Neural cell (in vitro differentiated cells): ENCODE data around the gene RPS16. TPM values are rescaled to one million over a fixed set of nuclear protein-coding genes. Genes with fewer than 3 reads are reported as not detected.
A peak's percentile ranks its signal among the peaks of the same experiment; 100 is the strongest.

Experiments used
- H2AFZ ChIP-seq: fragments of 200-600, 300-800 bp; sonication (generic), shearing (Covaris generic); 2 replicates; pipeline ENCODE4 v1.6.0; 2014; ENCODE audit warnings: low read depth, mild to moderate bottlenecking, antibody characterized with exemption, low read length, moderate library complexity
- H3F3A ChIP-seq: fragments of 200-600 bp; shearing (Covaris generic); 2 replicates; pipeline ENCODE4 v1.6.1; 2016; ENCODE audit warnings: mild to moderate bottlenecking, moderate library complexity, mixed read lengths, antibody characterized with exemption, low read length; ENCODE audit not compliant: insufficient read depth, poor library complexity, severe bottlenecking
- H3K27ac ChIP-seq: fragments of 200-600, 300-800 bp; sonication (generic), shearing (Covaris generic); 2 replicates; pipeline ENCODE4 v1.5.1; 2014; ENCODE audit warnings: mild to moderate bottlenecking, low read length, moderate library complexity
- H3K27me3 ChIP-seq: fragments of 300-800, 200-600 bp; sonication (generic), shearing (Covaris generic); 2 replicates; pipeline ENCODE4 v1.6.0; 2014; ENCODE audit warnings: mild to moderate bottlenecking, low read depth, low read length, moderate library complexity; ENCODE audit not compliant: insufficient read depth
- H3K36me3 ChIP-seq: fragments of 300-800, 200-600 bp; sonication (generic), shearing (Covaris generic); 2 replicates; pipeline ENCODE4 v1.5.1; 2014; ENCODE audit warnings: mild to moderate bottlenecking, antibody characterized with exemption, low read length, moderate library complexity; ENCODE audit not compliant: insufficient read depth
- H3K4me2 ChIP-seq: fragments of 300-800, 200-600 bp; sonication (generic), shearing (Covaris generic); 2 replicates; pipeline ENCODE4 v1.6.0; 2014; ENCODE audit warnings: mild to moderate bottlenecking, low read length
- H3K4me3 ChIP-seq: fragments of 300-800, 200-600 bp; sonication (generic), shearing (Covaris generic); 2 replicates; pipeline ENCODE4 v1.5.1; 2014; ENCODE audit warnings: mild to moderate bottlenecking, low read length, moderate library complexity
- H3K79me2 ChIP-seq: fragments of 200-600 bp; shearing (Covaris generic); replicated peaks from 2 replicates; pipeline ENCODE4 v1.6.0; 2014; ENCODE audit warnings: mild to moderate bottlenecking, low read length, moderate library complexity; ENCODE audit not compliant: insufficient read depth
- H3K9ac ChIP-seq: fragments of 300-800, 200-600 bp; sonication (generic), shearing (Covaris generic); 2 replicates; pipeline ENCODE4 v1.6.1; 2016; ENCODE audit warnings: mild to moderate bottlenecking, low read length, mixed read lengths
- H3K9me2 ChIP-seq: fragments of 200-600 bp; shearing (Covaris generic); 2 replicates; pipeline ENCODE4 v1.6.1; 2016; ENCODE audit warnings: mild to moderate bottlenecking, low read length, mixed read lengths; ENCODE audit not compliant: insufficient read depth
- H3K9me3 ChIP-seq: fragments of 200-600, 300-800 bp; sonication (generic), shearing (Covaris generic); 2 replicates; pipeline ENCODE4 v1.6.1; 2016; ENCODE audit warnings: mild to moderate bottlenecking, mixed run types, low read length, moderate library complexity, mixed read lengths
- H4K20me1 ChIP-seq: fragments of 200-600 bp; shearing (Covaris generic); 2 replicates; pipeline ENCODE4 v1.6.1; 2016; ENCODE audit warnings: mild to moderate bottlenecking, mixed run types; ENCODE audit not compliant: insufficient read depth
- EP300 ChIP-seq: fragments of 450-650 bp; conservative IDR thresholded peaks from 2 replicates; pipeline ENCODE4 v1.6.1; 2014; ENCODE audit warnings: antibody characterized with exemption, mild to moderate bottlenecking, moderate library complexity; ENCODE audit not compliant: poor library complexity, severe bottlenecking
- EZH2 ChIP-seq: fragments of 200-600, 300-800 bp; shearing (Covaris generic), sonication (generic); IDR thresholded peaks from 2 replicates; pipeline ENCODE4 v1.6.1; 2014; ENCODE audit warnings: antibody characterized with exemption, low read length, borderline replicate concordance, mild to moderate bottlenecking; ENCODE audit not compliant: insufficient read depth, poor library complexity, severe bottlenecking
- MXI1 ChIP-seq: fragments of 450-650 bp; conservative IDR thresholded peaks from 2 replicates; pipeline ENCODE4 v1.6.1; 2014; ENCODE audit warnings: antibody characterized with exemption, mild to moderate bottlenecking; ENCODE audit not compliant: poor library complexity, severe bottlenecking
- POLR2AphosphoS5 ChIP-seq: IDR thresholded peaks from 2 replicates; pipeline ENCODE4 v1.6.1; 2012
- RAD21 ChIP-seq: fragments of 450-650 bp; conservative IDR thresholded peaks from 2 replicates; pipeline ENCODE4 v1.6.1; 2014; ENCODE audit warnings: antibody characterized with exemption, mild to moderate bottlenecking, moderate library complexity
- SMC3 ChIP-seq: fragments of 450-650 bp; conservative IDR thresholded peaks from 2 replicates; pipeline ENCODE4 v1.6.1; 2014; ENCODE audit warnings: antibody characterized with exemption, mild to moderate bottlenecking, moderate library complexity; ENCODE audit not compliant: poor library complexity
- TAF1 ChIP-seq: IDR thresholded peaks from 2 replicates; pipeline ENCODE4 v1.6.1; 2012; ENCODE audit warnings: low read depth
- polyA plus RNA-seq: library from polyadenylated mRNA; depleted of rRNA; stranded (reverse); fragments of >200 nt; gene quantifications from 2 replicates; pipeline ENCODE4 v1.2.3, GENCODE V29; 2014
- TF ChIP-seq, protein P1 (sequence below): IDR thresholded peaks from 2 replicates; pipeline ENCODE4 v1.6.1; 2012; ENCODE audit warnings: borderline replicate concordance
- TF ChIP-seq, protein P2 (sequence below): fragments of 450-650 bp; IDR thresholded peaks from 2 replicates; pipeline ENCODE4 v1.5.1; 2014; ENCODE audit warnings: antibody characterized with exemption, mild to moderate bottlenecking, moderate library complexity; ENCODE audit not compliant: poor library complexity, severe bottlenecking

The RPS16 gene
- polyA plus RNA-seq, 1 donor from 2014 or later, result 22.6 TPM

DNA sequence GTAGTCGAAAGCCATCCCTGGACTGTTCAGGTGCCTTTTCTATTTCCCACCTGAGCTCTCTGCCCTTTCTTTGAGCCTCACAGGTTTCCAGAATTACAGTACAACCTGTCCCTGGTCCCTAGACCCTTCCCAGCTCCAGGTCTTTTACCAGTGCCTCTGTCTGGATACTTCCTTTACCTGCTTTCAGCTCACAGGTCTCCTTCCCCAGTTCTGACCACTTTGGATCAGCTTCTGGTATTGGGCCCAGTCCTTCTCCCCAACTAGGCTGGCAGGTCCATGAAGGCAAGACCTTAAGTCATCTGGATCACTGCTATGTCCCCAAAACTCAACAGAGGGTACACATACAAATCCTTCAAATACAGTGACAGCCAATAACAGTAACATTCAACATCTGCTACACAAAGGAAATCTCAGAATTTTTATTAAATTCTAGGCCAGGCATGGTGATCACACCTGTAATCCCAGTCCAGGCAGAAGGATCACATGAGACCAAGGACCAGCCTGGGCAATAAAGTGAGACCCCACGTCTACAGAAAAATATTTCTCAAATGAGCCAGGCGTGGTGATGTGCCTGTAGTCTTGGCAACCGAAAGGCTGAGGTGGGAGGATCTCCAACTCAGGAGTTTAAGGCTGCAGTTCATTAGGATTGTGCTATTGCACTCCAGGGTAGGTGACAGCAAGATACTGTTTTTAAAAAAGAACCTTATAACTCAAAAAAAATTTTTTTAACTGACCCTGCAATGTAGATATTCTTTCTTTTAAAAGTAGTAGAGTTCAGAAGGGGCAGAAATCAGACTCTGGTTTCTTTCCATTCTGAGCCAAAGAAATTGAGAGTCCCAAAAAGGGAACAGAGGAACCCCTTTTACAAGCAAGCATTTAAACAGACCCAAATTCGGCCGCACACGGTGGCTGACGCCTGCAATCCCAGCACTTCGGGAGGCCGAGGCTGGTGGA is 1.3 kb downstream of the RPS16 start:
- Histone ChIP-seq H3K9me3 (no peaks in the 10 kb centered on the region), H3K9me2 (no peaks in the 10 kb centered on the region), H3K27ac (no peak overlapping the region), H3K4me3 (peak overlapping the region; percentile 93), H3K9ac (peak overlapping the region; percentile 82), H3K79me2 (peaks cover 16% of the 10 kb centered on the region), H4K20me1 (no peaks in the 10 kb centered on the region), H3K27me3 (no peaks in the 10 kb centered on the region), H2AFZ (no peak overlapping the region), H3K4me2 (peak overlapping the region; percentile 79), H3K36me3 (no peaks in the 10 kb centered on the region), H3F3A (peaks cover 4% of the 10 kb centered on the region)
- no peak for TF ChIP-seq EP300
- TF ChIP-seq EZH2, result no peak
- no peak for TF ChIP-seq RAD21

DNA sequence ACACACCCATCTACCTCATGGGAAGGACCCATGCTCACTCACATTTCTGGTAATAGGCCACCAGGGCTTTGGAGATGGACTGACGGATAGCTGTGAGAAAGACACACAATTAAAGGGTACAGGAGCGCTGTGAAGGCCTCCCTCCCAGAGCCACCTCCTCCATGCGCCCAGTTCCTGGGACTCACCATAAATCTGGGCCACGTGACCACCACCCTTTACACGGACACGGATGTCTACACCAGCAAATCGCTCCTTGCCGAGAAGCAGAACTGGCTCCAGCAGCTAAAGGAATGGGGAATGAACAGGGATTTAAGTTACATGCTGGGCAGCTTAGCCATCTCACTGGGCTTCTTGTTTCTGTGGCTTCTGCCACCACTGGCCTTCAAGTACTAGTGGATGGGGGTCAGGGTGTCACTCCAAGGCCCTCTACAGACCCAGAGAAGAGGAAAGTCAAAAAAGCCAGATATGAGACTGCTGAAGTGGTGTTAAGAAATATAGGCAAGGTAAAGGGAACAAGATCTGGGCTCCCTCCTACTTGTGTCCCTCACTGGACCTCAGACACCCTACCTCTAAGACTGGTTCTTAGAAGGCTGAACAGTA is 2.2 kb downstream of the RPS16 start:
- Histone ChIP-seq H3K27ac (no peak overlapping the region), H2AFZ (no peak overlapping the region), H3K9me2 (no peaks in the 10 kb centered on the region), H3K4me2 (no peak overlapping the region), H3K36me3 (no peaks in the 10 kb centered on the region), H3K79me2 (peaks cover 16% of the 10 kb centered on the region), H3K9me3 (no peaks in the 10 kb centered on the region), H3F3A (peaks cover 4% of the 10 kb centered on the region), H3K27me3 (no peaks in the 10 kb centered on the region), H3K4me3 (no peak overlapping the region), H4K20me1 (no peaks in the 10 kb centered on the region), H3K9ac (no peak overlapping the region)
- TF ChIP-seq, protein P1, sequence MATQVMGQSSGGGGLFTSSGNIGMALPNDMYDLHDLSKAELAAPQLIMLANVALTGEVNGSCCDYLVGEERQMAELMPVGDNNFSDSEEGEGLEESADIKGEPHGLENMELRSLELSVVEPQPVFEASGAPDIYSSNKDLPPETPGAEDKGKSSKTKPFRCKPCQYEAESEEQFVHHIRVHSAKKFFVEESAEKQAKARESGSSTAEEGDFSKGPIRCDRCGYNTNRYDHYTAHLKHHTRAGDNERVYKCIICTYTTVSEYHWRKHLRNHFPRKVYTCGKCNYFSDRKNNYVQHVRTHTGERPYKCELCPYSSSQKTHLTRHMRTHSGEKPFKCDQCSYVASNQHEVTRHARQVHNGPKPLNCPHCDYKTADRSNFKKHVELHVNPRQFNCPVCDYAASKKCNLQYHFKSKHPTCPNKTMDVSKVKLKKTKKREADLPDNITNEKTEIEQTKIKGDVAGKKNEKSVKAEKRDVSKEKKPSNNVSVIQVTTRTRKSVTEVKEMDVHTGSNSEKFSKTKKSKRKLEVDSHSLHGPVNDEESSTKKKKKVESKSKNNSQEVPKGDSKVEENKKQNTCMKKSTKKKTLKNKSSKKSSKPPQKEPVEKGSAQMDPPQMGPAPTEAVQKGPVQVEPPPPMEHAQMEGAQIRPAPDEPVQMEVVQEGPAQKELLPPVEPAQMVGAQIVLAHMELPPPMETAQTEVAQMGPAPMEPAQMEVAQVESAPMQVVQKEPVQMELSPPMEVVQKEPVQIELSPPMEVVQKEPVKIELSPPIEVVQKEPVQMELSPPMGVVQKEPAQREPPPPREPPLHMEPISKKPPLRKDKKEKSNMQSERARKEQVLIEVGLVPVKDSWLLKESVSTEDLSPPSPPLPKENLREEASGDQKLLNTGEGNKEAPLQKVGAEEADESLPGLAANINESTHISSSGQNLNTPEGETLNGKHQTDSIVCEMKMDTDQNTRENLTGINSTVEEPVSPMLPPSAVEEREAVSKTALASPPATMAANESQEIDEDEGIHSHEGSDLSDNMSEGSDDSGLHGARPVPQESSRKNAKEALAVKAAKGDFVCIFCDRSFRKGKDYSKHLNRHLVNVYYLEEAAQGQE, result no peak
- TF ChIP-seq EZH2, result no peak
- TF ChIP-seq TAF1, result no peak
- TF ChIP-seq POLR2AphosphoS5, result no peak
- TF ChIP-seq, protein P2, sequence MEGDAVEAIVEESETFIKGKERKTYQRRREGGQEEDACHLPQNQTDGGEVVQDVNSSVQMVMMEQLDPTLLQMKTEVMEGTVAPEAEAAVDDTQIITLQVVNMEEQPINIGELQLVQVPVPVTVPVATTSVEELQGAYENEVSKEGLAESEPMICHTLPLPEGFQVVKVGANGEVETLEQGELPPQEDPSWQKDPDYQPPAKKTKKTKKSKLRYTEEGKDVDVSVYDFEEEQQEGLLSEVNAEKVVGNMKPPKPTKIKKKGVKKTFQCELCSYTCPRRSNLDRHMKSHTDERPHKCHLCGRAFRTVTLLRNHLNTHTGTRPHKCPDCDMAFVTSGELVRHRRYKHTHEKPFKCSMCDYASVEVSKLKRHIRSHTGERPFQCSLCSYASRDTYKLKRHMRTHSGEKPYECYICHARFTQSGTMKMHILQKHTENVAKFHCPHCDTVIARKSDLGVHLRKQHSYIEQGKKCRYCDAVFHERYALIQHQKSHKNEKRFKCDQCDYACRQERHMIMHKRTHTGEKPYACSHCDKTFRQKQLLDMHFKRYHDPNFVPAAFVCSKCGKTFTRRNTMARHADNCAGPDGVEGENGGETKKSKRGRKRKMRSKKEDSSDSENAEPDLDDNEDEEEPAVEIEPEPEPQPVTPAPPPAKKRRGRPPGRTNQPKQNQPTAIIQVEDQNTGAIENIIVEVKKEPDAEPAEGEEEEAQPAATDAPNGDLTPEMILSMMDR, result no peak
- no peak for TF ChIP-seq MXI1
- no peak for TF ChIP-seq SMC3
- no peak for TF ChIP-seq EP300
- TF ChIP-seq RAD21, result no peak
